Thoracic aorta (tissue), 2 donors: Measurements from ENCODE around the gene FSTL4. TPM values are rescaled to one million over a fixed set of nuclear protein-coding genes. Genes with fewer than 3 reads are reported as not detected.

ENCODE experiments used
- ATAC-seq: fragments of 150-250 bp; one replicate; pipeline ENCODE4 v1.8.0; 2017; ENCODE audit warnings: low read depth; ENCODE audit not compliant: insufficient number of reproducible peaks, low FRiP score
- DNase-seq: peaks from one replicate; pipeline ENCODE4 v3.0.0-alpha.2; 2020; ENCODE audit warnings: low spot score
- H3K27ac ChIP-seq, 2 donors: fragments of 200-600 bp; sonication (generic); 1 replicate in 1 of 2; 2 replicates in 1 of 2; pipeline ENCODE4 v1.5.1; 2016; ENCODE audit warnings: mild to moderate bottlenecking in 2 of 2, moderate library complexity in 2 of 2
- H3K27me3 ChIP-seq: fragments of 200-600 bp; sonication (generic); replicated peaks from 2 replicates; pipeline ENCODE4 v1.6.0; 2016; ENCODE audit warnings: mild to moderate bottlenecking; ENCODE audit not compliant: insufficient read depth
- H3K36me3 ChIP-seq: fragments of 200-600 bp; sonication (generic); one replicate; pipeline ENCODE4 v1.5.1; 2016
- H3K4me1 ChIP-seq, 2 donors: fragments of 200-600 bp; sonication (generic); 1 replicate in 1 of 2; 2 replicates in 1 of 2; pipeline versions ENCODE4 v1.5.1 to v1.6.0; 2016; ENCODE audit warnings: low read depth in 2 of 2, mild to moderate bottlenecking in 1 of 2; ENCODE audit not compliant: control insufficient read depth in 1 of 2
- H3K4me3 ChIP-seq: fragments of 200-600 bp; sonication (generic); 2 replicates; pipeline ENCODE4 v1.5.1; 2016; ENCODE audit warnings: mild to moderate bottlenecking
- H3K9me3 ChIP-seq: fragments of 200-600 bp; sonication (generic); 2 replicates; pipeline ENCODE4 v1.5.1; 2016
- total RNA-seq, 2 donors: library from RNA; depleted of rRNA; stranded (reverse); fragments of >200 nt; gene quantifications; one replicate each; pipeline versions ENCODE4 v1.1.0 to v1.2.3, GENCODE V29; 2016
- TF ChIP-seq, protein P1 (sequence below): fragments of 200-600 bp; sonication (generic); IDR thresholded peaks from one replicate; pipeline ENCODE4 v1.5.1; 2019; ENCODE audit warnings: antibody characterized with exemption

The FSTL4 gene
- total RNA-seq, 2 donors from 2014 or later = not detected

DNA sequence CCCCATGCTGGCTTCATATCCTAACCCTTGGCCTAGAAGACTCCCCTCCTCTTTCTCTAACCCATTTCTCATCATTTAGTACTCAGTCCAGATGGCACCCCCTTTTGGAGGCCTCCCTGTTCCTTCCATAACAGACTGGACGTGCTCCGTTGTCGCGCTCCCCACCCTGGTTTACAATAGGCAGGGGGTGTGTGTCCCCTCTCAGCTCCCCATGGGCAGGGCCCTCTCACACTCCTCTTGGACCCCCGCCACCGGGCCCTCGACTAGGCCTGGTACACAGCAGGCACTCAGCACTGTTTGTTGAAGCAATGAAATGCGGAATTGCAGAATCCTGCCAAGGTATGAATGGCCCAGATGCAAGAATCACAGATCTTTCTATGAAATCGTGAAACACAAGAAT is 227.4 kb downstream of the FSTL4 start:
- ATAC-seq (no peak), DNase-seq (no peak)
- Histone ChIP-seq H3K9me3 (no peaks in the 10 kb centered on the region), H3K4me3 (no peak overlapping the region), H3K4me1 (no peaks in the 10 kb centered on the region), H3K27me3 (no peaks in the 10 kb centered on the region), H3K36me3 (no peaks in the 10 kb centered on the region), H3K27ac (no peak overlapping the region)
- TF ChIP-seq, protein P1, sequence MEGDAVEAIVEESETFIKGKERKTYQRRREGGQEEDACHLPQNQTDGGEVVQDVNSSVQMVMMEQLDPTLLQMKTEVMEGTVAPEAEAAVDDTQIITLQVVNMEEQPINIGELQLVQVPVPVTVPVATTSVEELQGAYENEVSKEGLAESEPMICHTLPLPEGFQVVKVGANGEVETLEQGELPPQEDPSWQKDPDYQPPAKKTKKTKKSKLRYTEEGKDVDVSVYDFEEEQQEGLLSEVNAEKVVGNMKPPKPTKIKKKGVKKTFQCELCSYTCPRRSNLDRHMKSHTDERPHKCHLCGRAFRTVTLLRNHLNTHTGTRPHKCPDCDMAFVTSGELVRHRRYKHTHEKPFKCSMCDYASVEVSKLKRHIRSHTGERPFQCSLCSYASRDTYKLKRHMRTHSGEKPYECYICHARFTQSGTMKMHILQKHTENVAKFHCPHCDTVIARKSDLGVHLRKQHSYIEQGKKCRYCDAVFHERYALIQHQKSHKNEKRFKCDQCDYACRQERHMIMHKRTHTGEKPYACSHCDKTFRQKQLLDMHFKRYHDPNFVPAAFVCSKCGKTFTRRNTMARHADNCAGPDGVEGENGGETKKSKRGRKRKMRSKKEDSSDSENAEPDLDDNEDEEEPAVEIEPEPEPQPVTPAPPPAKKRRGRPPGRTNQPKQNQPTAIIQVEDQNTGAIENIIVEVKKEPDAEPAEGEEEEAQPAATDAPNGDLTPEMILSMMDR = no peak

DNA sequence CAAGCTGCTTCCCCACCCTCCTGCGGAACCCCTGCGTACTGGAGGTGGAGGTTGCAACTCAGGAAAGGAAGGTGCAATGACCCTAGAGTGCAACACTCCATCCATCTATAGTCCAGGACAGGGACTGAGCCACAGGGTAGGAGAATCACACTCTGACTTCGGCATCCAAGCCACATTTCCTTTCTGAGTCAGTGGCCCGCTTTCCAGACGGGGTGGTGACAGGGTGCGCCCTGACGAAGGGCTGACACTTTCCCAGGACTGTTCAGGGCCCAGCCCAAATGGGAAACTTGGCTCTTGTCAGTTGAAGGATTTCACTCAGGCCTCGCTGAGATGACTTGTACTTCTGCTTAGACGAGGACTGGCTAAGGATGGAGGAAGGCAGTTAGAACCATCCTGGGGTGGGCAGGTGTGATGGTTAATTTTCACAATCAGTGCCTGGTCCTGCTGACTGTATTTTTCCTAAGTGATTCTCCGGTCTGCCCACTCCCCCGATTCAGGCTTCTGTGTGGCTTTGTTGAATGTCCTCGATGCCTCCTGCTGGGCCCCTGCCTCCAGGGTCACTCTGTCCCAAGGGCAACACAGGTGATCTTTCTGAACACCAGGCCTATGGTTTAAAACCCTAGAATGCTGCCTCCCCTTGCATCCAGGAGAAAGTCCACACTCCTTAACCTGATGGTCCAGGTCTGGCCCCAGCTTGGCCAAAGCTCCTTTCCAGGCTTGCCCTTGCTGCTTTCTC is 228.1 kb downstream of the FSTL4 start:
- Histone ChIP-seq H3K27ac (no peak overlapping the region), H3K36me3 (no peaks in the 10 kb centered on the region), H3K4me1 (no peaks in the 10 kb centered on the region), H3K4me3 (no peak overlapping the region), H3K27me3 (no peaks in the 10 kb centered on the region), H3K9me3 (no peaks in the 10 kb centered on the region)
- DNase-seq (no peak), ATAC-seq (no peak)
- TF ChIP-seq, protein P1 = no peak

DNA sequence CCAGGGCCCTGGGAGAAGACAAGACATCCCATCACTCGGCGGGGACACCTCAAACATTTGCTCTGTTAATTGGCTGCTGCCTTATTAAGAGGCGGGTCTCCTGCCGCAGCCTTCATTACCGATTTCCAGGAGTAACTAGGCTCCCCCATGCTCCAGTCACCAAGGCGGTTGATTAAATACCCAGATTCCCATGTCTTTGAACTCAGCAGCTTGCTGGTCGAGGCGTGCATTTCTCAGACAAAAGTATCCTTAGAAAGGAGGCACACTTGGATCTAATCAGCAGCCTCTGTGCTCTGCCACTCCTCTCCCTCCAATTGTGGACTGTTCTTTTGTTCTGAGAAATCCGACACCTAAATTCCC is 228.8 kb downstream of the FSTL4 start:
- Histone ChIP-seq H3K9me3 (no peaks in the 10 kb centered on the region), H3K36me3 (no peaks in the 10 kb centered on the region), H3K27ac (no peak overlapping the region), H3K27me3 (no peaks in the 10 kb centered on the region), H3K4me3 (no peak overlapping the region), H3K4me1 (no peaks in the 10 kb centered on the region)
- ATAC-seq = no peak
- TF ChIP-seq, protein P1 = no peak
- no peak for DNase-seq

DNA sequence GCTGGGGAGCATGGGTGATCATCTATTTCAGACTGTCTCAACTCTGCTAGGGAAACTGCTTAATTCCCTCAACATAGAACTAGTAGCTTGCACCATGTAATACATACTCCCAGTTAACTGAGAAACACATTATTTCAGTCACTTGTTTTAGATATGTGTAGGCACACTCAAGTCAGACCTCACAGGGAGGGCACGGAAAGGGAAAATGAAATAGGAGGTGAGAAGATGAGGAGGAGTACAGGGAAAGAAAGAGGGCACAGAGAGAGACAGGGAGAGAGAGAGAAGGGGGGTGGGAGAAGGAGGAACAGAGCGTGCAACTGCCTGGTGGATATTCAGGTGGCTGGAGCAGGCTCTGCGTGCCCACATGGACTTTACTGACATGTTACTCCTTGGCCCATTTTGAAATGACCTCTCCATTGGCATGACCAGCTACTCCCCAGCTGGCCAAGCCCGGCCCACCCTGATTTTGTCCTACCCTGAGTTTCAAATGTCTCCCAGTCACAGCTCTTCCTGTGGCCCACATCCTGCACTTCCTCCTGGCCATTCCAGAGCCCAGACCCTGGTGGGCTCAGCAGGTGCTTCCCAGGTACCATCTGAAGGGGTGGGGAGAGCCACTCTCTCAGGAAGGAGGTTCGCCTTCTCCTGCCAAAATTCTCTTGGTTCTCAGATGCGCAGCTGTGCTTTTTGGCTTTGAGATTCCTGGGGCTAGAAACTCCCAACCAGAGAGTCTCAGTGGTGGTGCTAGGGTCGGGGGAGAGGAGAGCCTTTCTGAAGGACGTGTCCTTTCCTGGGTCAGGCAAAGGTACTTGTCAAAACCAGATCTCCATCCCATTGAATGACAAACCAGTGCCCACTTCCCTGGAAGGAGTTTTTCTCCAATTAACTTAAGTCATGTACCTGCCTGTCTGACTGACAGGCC is 229.4 kb downstream of the FSTL4 start:
- DNase-seq (no peak), ATAC-seq (no peak)
- H3K9me3 ChIP-seq = peaks cover 4% of the 10 kb centered on the region

More for the DNA sequence above, 229.4 kb downstream of the FSTL4 start:
- Histone ChIP-seq H3K27me3 (no peaks in the 10 kb centered on the region), H3K4me1 (no peaks in the 10 kb centered on the region), H3K4me3 (no peak overlapping the region), H3K36me3 (no peaks in the 10 kb centered on the region), H3K27ac (no peak overlapping the region)
- TF ChIP-seq, protein P1 = no peak
